Osteoblast (primary cell): ENCODE measurements around the gene ARHGAP4. TPM values are rescaled to one million over a fixed set of nuclear protein-coding genes. Genes with fewer than 3 reads are reported as not detected.

ENCODE experiments used
- DNase-seq: peaks from one replicate; pipeline ENCODE4 v3.0.0; 2011; ENCODE audit warnings: low spot score, mixed read lengths; ENCODE audit not compliant: insufficient read length; ENCODE audit errors: missing footprints
- H2AFZ ChIP-seq: 2 replicates; pipeline ENCODE4 v1.6.0; 2011; ENCODE audit warnings: mild to moderate bottlenecking, low read length
- H3K27ac ChIP-seq: 2 replicates; pipeline ENCODE4 v1.5.1; 2011; ENCODE audit warnings: mild to moderate bottlenecking, low read depth, low read length, moderate library complexity
- H3K27me3 ChIP-seq: 2 replicates; pipeline ENCODE4 v1.6.0; 2012; ENCODE audit warnings: mild to moderate bottlenecking, control low read depth, inconsistent platforms, low read length, moderate library complexity; ENCODE audit not compliant: insufficient read depth
- H3K36me3 ChIP-seq: 2 replicates; pipeline ENCODE4 v1.5.1; 2011; ENCODE audit warnings: mild to moderate bottlenecking, low read length, control low read depth, moderate library complexity; ENCODE audit not compliant: insufficient read depth
- H3K4me1 ChIP-seq: 2 replicates; pipeline ENCODE4 v1.5.1; 2011; ENCODE audit warnings: mild to moderate bottlenecking, low read length, control low read depth, moderate library complexity; ENCODE audit not compliant: insufficient read depth
- H3K4me2 ChIP-seq: 2 replicates; pipeline ENCODE4 v1.6.0; 2011; ENCODE audit warnings: mild to moderate bottlenecking, low read length; ENCODE audit not compliant: insufficient read depth
- H3K4me3 ChIP-seq: fragments of 200-600 bp; sonication (generic); 3 replicates; pipeline ENCODE4 v1.5.1; 2012; ENCODE audit warnings: mild to moderate bottlenecking, low read length, inconsistent platforms; ENCODE audit not compliant: insufficient read depth
- H3K79me2 ChIP-seq: 2 replicates; pipeline ENCODE4 v1.6.0; 2012; ENCODE audit warnings: mild to moderate bottlenecking, low read length, control low read depth, inconsistent platforms; ENCODE audit not compliant: insufficient read depth
- H3K9me3 ChIP-seq: 2 replicates; pipeline ENCODE4 v1.5.1; 2011; ENCODE audit warnings: low read depth, low read length, control low read depth
- H4K20me1 ChIP-seq: 2 replicates; pipeline ENCODE4 v1.6.0; 2012; ENCODE audit warnings: mild to moderate bottlenecking, low read length, control low read depth; ENCODE audit not compliant: insufficient read depth
- total RNA-seq: library from RNA; depleted of rRNA; stranded (reverse); fragments of >200 nt; gene quantifications from 2 replicates; pipeline ENCODE4 v1.2.3, GENCODE V29; 2012
- TF ChIP-seq, protein P1 (sequence below): IDR thresholded peaks from 2 replicates; pipeline ENCODE4 v1.5.1; 2011; ENCODE audit warnings: mild to moderate bottlenecking, low read depth, low read length, moderate library complexity; ENCODE audit errors: extremely low read depth

Gene ARHGAP4
- total RNA-seq, 1 donor = 1.4 TPM

DNA sequence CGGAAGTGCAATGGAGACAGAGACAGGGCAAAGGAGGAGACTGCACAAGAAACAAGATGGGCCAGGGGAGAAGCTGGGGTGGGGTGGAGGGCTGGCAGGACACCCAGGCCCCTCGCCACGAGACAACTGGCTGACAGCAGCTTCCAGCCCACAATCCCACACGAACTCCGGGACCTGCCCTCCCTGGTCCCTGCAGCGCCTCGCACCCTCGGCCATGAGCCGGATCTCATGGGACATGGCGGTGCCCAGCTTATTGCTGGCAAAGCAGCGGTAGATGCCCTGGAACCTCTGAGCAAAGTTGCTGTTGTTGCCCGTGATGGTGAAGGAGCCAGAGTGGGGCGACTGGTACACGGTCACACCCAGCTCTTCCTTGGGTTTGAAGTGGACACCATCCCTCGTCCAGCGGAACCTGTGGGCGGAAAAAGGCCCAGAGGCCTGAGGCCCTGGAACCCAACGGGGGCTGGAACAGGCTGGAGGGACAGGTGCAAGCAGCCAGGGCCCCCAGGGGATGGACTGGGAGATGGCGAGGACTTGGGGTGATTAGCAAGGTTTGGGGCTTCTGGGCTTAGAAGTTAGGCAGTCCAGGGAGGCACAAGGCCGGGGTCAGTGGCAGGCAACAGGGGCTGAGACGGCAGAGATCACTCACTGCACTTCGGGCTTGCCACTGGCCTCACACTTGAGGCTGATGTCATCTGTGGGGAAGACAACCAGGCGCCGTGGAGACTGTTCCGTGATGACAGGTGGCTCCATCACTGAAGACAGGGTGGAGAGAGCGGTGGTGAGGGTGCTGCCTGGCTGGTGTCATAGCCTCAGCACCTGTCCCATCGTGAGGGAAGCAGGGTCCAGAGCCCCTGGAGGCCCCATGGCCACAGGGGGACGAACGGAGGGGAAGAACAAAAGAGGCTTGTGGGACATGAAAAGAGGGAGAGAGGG is 53.9 kb downstream of the ARHGAP4 start:
- H3K36me3 ChIP-seq = no peaks in the 10 kb centered on the region
- peak; percentile 67 for DNase-seq

DNA sequence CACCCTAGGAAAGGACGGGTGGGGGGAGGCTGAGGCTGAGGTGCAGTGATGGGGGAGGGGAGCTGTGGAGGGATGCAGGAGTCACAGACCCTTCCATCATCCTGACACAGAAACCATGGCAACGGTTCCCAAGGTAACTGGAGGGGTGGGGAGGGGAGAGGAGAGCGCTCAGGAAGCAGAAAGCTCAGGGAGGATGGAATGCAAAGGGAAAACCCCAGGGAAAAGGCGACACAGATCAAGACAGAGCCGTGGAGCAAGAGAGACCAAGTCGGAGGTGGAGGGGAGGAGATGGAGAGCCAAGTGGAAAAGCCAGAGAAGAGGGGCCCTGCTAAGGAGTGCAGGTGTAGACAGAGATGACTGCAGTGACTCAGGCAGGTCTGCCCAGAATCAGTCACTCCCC is 54.6 kb downstream of the ARHGAP4 start:
- Histone ChIP-seq H3K36me3 (no peaks in the 10 kb centered on the region), H3K27me3 (peaks cover 7% of the 10 kb centered on the region), H3K4me1 (no peaks in the 10 kb centered on the region), H3K4me2 (no peak overlapping the region), H3K4me3 (no peak overlapping the region), H4K20me1 (peaks cover 9% of the 10 kb centered on the region), H2AFZ (no peak overlapping the region), H3K79me2 (no peaks in the 10 kb centered on the region), H3K27ac (no peak overlapping the region), H3K9me3 (no peaks in the 10 kb centered on the region)
- DNase-seq = peak; percentile 69
- TF ChIP-seq, protein P1, sequence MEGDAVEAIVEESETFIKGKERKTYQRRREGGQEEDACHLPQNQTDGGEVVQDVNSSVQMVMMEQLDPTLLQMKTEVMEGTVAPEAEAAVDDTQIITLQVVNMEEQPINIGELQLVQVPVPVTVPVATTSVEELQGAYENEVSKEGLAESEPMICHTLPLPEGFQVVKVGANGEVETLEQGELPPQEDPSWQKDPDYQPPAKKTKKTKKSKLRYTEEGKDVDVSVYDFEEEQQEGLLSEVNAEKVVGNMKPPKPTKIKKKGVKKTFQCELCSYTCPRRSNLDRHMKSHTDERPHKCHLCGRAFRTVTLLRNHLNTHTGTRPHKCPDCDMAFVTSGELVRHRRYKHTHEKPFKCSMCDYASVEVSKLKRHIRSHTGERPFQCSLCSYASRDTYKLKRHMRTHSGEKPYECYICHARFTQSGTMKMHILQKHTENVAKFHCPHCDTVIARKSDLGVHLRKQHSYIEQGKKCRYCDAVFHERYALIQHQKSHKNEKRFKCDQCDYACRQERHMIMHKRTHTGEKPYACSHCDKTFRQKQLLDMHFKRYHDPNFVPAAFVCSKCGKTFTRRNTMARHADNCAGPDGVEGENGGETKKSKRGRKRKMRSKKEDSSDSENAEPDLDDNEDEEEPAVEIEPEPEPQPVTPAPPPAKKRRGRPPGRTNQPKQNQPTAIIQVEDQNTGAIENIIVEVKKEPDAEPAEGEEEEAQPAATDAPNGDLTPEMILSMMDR = no peak

More for the DNA sequence above, 53.9 kb downstream of the ARHGAP4 start:
- H3K79me2 ChIP-seq = no peaks in the 10 kb centered on the region
- H2AFZ ChIP-seq = no peak overlapping the region
- peaks cover 9% of the 10 kb centered on the region for H4K20me1 ChIP-seq
- H3K27me3 ChIP-seq = peaks cover 7% of the 10 kb centered on the region
- H3K9me3 ChIP-seq = no peaks in the 10 kb centered on the region
- TF ChIP-seq, protein P1 = no peak
- no peak overlapping the region for H3K27ac ChIP-seq
- H3K4me3 ChIP-seq = no peak overlapping the region
- no peaks in the 10 kb centered on the region for H3K4me1 ChIP-seq
- no peak overlapping the region for H3K4me2 ChIP-seq

- H3K27ac ChIP-seq = no peak overlapping the region
- H4K20me1 ChIP-seq = peaks cover 9% of the 10 kb centered on the region
- no peaks in the 10 kb centered on the region for H3K79me2 ChIP-seq
- no peaks in the 10 kb centered on the region for H3K4me1 ChIP-seq
- TF ChIP-seq, protein P1 = peak; percentile 8
- H3K4me3 ChIP-seq = no peak overlapping the region
- H3K36me3 ChIP-seq = no peaks in the 10 kb centered on the region
- H3K9me3 ChIP-seq = no peaks in the 10 kb centered on the region
- peaks cover 5% of the 10 kb centered on the region for H3K27me3 ChIP-seq
- DNase-seq = peak; percentile 88
- H2AFZ ChIP-seq = no peak overlapping the region
- H3K4me2 ChIP-seq = no peak overlapping the region
Observed at GRCh38 chrX:153870791-153871360, 55.2 kb downstream of the ARHGAP4 start.

DNA sequence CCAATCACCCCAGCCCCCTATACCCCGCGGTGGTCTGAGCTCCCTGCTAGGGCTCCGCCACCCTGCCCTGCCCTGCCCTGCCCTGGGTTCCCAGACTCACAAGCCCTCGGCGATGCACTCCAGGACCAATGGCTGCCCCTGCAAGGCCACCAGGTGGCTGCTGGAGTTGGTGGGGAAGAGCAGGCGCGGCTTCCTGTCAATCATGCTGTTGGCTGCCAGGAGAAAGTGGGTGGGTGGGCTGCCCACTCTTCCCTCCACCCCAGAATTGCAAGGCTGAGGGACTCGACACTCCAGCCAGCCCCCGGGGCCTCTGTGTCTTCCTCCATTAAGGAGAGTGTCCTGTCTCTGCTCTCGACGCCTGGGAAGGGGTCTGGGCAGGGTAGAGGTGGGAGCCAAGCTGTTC is 55.8 kb downstream of the ARHGAP4 start:
- Histone ChIP-seq H3K4me2 (no peak overlapping the region), H2AFZ (no peak overlapping the region), H3K4me3 (no peak overlapping the region), H3K27me3 (peaks cover 5% of the 10 kb centered on the region), H4K20me1 (peaks cover 9% of the 10 kb centered on the region), H3K9me3 (no peaks in the 10 kb centered on the region), H3K36me3 (no peaks in the 10 kb centered on the region), H3K4me1 (no peaks in the 10 kb centered on the region), H3K79me2 (no peaks in the 10 kb centered on the region), H3K27ac (no peak overlapping the region)
- TF ChIP-seq, protein P1 = no peak
- DNase-seq = peak; percentile 41
